Right lung (tissue), 5 donors: Measurements from ENCODE around the gene ENTPD2. TPM values are rescaled to one million over a fixed set of nuclear protein-coding genes. Genes with fewer than 3 reads are reported as not detected.
"Not testable (repeated sequence)": the region's sequence is repeated elsewhere in the genome, so short reads cannot be mapped to it uniquely, and the experiment has no call there.

Experiments used
- DNase-seq, 2 donors: peaks; one replicate each; pipeline ENCODE4 v3.0.0-alpha.2; 2013
- polyA plus RNA-seq, 5 donors: library from polyadenylated mRNA; unstranded; fragments of 120-200 nt; gene quantifications; one replicate each; pipeline versions ENCODE4 v1.2.1 to v1.2.3, GENCODE V29; 2013; ENCODE audit warnings: inconsistent platforms in 1 of 5, low replicate concordance in 1 of 5; ENCODE audit not compliant: insufficient read length in 5 of 5, insufficient read depth in 1 of 5

The ENTPD2 gene
- polyA plus RNA-seq, 5 donors = 2.0 to 5.4 (median 3.2) TPM

GRCh38 chr9:137046088-137046787, 7.6 kb downstream of the ENTPD2 start, which contains the start of gene NPDC1:
Gene NPDC1, minus strand, starts transcription at chr9:137046177. Its CDS starts 188 bp downstream, at chr9:137045989.
- peak in 1 of 2 donors; percentile 61 for DNase-seq

- DNase-seq = no peak
Observed at GRCh38 chr9:137045294-137046087, 8.4 kb downstream of the ENTPD2 start.

- DNase-seq = no peak
Observed at GRCh38 chr9:137044502-137045177, 9.2 kb downstream of the ENTPD2 start.

GRCh38 chr9:137044037-137044436, 9.8 kb downstream of the ENTPD2 start:
- no peak for DNase-seq

DNA sequence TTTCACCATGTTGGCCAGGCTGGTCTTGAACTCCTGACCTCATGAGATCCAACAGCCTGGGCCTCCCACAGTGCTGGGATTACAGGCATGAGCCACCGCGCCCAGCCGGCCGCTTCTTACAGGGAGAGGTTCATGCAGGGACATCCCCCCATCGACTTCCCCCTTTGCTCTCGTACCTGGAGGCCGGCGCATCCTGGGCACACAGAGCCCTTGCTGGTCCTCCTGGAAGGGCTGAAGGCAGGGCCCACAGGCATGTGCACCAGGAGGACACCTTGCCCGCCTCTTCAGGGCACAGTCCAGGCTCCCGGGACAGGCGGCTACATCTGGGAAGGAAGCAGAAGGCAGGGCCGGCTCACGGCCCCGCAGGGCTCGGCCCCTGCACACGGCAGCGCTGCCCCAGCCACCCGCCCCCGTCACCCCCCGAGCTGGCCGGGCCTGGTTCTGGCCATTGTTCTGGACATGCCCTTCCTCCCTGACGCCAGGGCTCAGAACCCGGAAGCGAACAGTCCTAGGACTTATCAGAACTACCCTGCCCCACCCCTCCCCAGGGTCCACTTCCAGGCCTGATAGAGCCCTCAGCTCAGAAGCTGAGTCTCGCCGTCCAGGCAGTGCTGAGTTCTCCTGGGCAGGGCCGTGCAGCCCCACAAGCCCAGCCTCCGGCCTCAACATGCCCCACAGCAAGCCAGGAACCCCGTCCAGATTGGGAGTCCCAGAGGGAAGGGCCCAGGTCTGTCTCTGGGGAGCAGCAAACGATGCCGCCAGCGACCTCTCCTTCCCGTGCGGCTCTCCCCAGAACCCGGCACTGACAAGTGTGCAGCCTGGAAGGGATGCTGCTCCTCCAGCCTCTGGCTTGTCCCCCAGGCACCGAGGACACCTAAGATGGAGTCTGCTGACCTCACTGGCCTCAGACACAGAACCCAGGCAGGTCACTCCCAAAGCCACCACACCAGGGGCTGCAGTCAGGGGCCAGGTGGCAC, 10.8 kb downstream of the ENTPD2 start:
- DNase-seq = no peak

- no peak for DNase-seq
Observed at GRCh38 chr9:137041124-137041523, 12.7 kb downstream of the ENTPD2 start.

GRCh38 chr9:137040568-137040967, 13.3 kb downstream of the ENTPD2 start:
- DNase-seq = no peak

DNA sequence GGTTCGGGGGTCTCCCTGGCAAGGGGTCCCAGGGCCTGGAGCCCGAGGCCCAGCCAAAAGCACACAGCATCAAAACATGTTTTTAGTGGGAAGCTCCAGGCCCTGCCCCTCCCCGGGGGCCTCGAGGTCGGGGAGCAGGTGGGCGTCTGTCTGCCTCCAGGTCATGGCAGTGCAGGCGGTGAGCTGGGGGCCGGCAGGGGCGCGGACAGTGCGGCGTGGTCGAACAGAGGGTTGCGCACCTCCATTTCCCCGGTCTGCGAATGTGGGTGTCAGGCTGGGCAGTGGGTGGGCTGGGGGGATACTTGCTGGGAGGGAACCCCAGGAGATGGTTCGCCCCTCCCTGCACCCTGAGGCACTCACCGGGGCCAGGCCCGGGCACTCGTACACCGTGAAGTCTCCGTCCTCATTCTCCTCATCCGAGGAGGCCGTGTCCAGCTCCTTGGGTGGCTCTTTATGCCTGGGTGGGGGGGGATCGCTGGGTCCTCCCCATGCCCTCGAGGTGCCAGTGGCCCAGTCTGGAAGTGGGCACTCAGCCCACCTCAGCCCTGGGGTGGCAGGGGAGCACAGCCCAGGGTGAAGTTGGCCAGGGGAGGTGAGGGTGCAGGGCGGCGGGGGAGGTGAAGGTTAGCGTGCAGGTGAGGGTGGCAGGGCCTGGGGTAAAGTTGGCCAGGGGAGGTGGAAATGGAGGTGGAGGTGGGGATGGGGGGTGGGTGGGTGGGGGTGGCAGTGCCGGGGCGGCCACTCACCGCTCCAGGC, 14.1 kb downstream of the ENTPD2 start:
- no peak for DNase-seq

GRCh38 chr9:137038916-137039315, 14.9 kb downstream of the ENTPD2 start:
- no peak for DNase-seq

DNA sequence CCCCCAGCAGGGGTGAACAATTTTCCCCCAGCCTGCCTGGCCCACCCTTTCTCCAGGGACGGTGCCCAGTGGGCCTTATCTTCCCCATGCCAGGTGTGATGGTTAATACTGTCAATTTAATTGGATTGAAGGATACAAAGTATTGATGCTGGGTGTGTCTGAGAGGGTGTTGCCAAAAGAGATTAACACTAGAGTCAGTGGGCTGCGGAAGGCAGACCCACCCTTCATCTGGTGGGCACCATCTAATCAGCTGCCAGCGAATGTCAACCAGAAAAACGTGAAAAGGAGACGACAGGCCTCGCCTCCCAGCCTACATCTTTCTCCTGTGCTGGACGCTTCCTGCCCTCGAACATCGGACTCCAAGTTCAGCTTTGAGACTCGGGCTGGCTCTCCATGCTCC, 16.4 kb downstream of the ENTPD2 start:
- DNase-seq = no peak

DNA sequence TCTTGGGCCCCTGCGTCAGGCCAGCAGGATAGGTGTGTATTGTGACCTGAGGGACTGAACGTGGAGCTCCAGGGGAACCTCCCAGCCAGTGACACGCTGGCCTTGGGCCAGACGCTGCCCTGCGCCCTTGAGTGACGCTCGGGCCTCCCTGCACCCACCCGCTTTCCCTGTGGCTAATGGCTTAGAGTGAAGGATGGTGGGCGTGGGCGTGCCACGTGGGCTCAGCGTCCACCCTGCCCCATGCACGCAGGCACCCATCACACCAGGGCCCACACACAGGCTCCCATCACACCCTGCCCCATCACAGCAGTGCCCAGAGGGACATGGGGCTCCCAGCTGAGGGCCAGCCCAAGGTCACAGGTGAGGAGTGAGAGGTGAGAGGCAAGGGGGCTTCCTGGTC, 16.8 kb downstream of the ENTPD2 start:
- no peak for DNase-seq

GRCh38 chr9:137035937-137036336, 17.9 kb downstream of the ENTPD2 start:
- DNase-seq = no peak

GRCh38 chr9:137035507-137035834, 18.4 kb downstream of the ENTPD2 start:
- no peak for DNase-seq

DNA sequence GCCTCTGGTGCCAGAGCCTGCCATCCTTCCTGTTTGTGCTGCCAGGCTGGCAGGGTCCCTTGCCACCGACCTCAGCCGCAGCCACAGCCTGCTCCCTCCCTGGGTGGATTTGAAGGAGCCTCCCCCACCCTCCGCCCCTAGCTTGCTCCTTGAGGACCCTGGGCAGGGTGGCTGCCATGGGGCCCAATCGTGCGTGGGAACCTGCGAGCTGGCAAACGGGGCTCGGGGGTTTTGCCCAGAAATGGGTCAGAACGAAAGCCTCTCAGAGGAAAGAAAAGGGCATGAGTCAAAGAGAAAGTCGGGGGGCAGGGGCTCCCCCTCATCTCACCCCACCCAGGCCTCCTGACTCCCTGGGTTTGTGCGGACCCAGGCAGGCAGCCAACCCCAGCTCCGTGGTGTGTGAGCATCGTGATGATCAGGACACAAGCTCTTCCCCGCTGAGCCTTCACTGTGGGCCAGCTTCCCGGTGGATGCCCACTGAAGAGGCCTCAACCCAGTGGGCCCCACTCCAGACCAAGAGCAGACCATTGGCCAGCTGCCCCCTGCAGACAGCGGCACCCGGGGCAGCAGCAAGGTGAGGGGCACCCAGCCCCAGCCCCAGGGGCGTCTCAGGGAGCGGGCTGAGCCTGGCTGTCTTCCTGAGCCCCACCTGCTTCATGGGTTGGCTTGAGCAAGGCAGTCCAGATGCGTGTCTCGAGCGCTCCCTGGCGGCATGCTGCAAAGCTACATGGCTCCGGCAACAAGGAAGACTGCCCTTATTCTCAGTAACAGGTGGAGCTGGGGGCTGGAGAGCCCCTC, 19.0 kb downstream of the ENTPD2 start:
- peak; percentile 72 to 81 for DNase-seq

DNA sequence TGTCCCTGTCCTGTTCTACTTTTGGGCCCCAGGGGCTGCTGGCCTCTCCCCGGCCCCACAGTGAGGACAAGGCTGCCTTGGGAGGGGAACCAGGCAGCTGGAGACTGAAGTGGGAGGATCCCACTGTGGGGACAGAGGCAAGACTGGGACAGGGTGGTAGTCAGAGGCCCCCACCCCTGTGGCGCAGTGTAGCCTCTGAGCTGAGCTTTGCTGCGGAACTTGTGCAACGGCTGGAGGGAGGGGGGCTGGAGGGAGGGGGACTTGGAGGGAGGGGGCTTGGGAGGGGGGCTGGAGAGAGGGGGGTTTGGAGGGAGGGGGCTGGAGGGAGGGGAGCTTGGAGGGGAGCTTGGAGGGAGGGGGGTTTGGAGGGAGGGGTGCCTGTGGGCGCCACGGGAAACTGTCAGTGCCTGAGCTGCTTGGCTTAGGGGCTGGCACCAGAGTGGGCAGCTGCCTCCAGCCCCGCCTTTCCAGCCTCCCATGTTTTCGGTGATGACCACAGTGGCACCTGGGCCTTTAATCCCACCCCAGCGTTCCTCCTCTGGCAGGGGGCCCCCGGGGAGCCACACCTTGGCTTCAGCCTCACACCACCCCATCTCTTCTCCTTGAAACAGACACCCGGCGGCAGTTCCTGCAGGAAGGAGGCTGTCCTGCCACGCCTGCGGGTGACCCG, 19.7 kb downstream of the ENTPD2 start:
- DNase-seq = no peak

DNA sequence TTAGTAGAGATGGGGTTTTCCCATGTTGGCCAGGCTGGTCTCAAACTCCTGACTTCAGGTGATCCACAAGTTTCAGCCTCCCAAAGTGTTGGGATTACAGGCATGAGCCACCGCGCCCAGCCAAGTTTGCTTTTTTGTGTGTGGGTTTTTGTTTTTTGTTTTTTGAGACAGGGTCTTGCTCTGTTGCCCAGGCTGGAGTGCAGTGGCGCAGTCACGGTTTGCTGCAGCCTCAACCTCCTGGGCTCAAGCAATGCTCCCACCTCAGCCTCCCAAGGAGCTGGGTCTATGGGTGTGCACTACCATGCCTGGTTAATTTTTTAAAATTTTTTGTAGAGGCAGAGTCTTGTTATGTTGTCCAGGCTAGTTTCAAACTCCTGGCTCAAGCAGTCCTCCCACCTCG, 20.4 kb downstream of the ENTPD2 start:
- not testable (repeated sequence) for DNase-seq

GRCh38 chr9:137032858-137033257, 21.0 kb downstream of the ENTPD2 start:
- DNase-seq = no peak

GRCh38 chr9:137031904-137032640, 21.8 kb downstream of the ENTPD2 start, which contains the start of gene FUT7:
Gene FUT7, minus strand, starts transcription at chr9:137032088. Its CDS starts 97 bp downstream, at chr9:137031991.
- no peak for DNase-seq
